Mesendoderm (in vitro differentiated cells): Measurements from ENCODE around the gene GYPC.
A peak's percentile ranks its signal among the peaks of the same experiment; 100 is the strongest.

ENCODE experiments used
- DNase-seq: peaks from one replicate; pipeline ENCODE4 v3.0.0; 2013
- H2AK5ac ChIP-seq: 2 replicates; pipeline ENCODE4 v1.6.1; 2013; ENCODE audit warnings: low read length, inconsistent platforms
- H2BK120ac ChIP-seq: 2 replicates; pipeline ENCODE4 v1.6.1; 2013; ENCODE audit warnings: low read depth, mild to moderate bottlenecking, low read length, moderate library complexity, mixed read lengths
- H2BK15ac ChIP-seq: replicated peaks from 2 replicates; pipeline ENCODE4 v1.6.1; 2013; ENCODE audit warnings: low read depth, mild to moderate bottlenecking, moderate library complexity
- H2BK5ac ChIP-seq: 2 replicates; pipeline ENCODE4 v1.6.1; 2013; ENCODE audit warnings: low read length, inconsistent platforms
- H3K18ac ChIP-seq: 2 replicates; pipeline ENCODE4 v1.6.1; 2013; ENCODE audit warnings: mild to moderate bottlenecking, low read length, mixed read lengths
- H3K23ac ChIP-seq: one replicate; pipeline ENCODE4 v1.6.1; 2013; ENCODE audit warnings: low read length
- H3K27ac ChIP-seq: 2 replicates; pipeline ENCODE4 v1.5.1; 2013; ENCODE audit warnings: low read depth, mild to moderate bottlenecking, inconsistent platforms, low read length, moderate library complexity
- H3K27me3 ChIP-seq: 2 replicates; pipeline ENCODE4 v1.6.1; 2013; ENCODE audit warnings: low read length, control low read depth, mild to moderate bottlenecking, inconsistent platforms; ENCODE audit not compliant: insufficient read depth, poor library complexity
- H3K36me3 ChIP-seq: 2 replicates; pipeline ENCODE4 v1.6.1; 2013; ENCODE audit warnings: low read length, inconsistent platforms; ENCODE audit not compliant: control insufficient read depth, insufficient read depth
- H3K4ac ChIP-seq: one replicate; pipeline ENCODE4 v1.6.1; 2013; ENCODE audit warnings: low read depth, mild to moderate bottlenecking, low read length, moderate library complexity
- H3K4me1 ChIP-seq: 2 replicates; pipeline ENCODE4 v1.6.1; 2013; ENCODE audit warnings: low read depth, low read length, inconsistent platforms; ENCODE audit not compliant: control insufficient read depth
- H3K4me2 ChIP-seq: 2 replicates; pipeline ENCODE4 v1.6.1; 2013; ENCODE audit warnings: low read length
- H3K4me3 ChIP-seq: 2 replicates; pipeline ENCODE4 v1.5.1; 2013; ENCODE audit warnings: mild to moderate bottlenecking, low read length
- H3K56ac ChIP-seq: one replicate; pipeline ENCODE4 v1.6.1; 2013; ENCODE audit warnings: low read length
- H3K79me1 ChIP-seq: 2 replicates; pipeline ENCODE4 v1.6.1; 2013; ENCODE audit warnings: low read length, inconsistent platforms
- H3K79me2 ChIP-seq: 2 replicates; pipeline ENCODE4 v1.6.1; 2013; ENCODE audit warnings: mild to moderate bottlenecking, low read length; ENCODE audit not compliant: control insufficient read depth, insufficient read depth
- H3K9ac ChIP-seq: 2 replicates; pipeline ENCODE4 v1.6.1; 2013; ENCODE audit warnings: low read length, inconsistent platforms
- H4K5ac ChIP-seq: one replicate; pipeline ENCODE4 v1.6.1; 2013; ENCODE audit warnings: low read length
- H4K8ac ChIP-seq: one replicate; pipeline ENCODE4 v1.6.1; 2013; ENCODE audit warnings: low read depth, mild to moderate bottlenecking, control low read depth, low read length, moderate library complexity
- WGBS: extraction: QIAGEN DNeasy Blood & Tissue Kit; methylation state at CpG from one replicate; pipeline ENCODE4 v1.1.7; 2013; ENCODE audit warnings: low lambda C conversion rate, missing lambda C conversion rate; ENCODE audit not compliant: insufficient coverage; ENCODE audit errors: extremely low coverage; 5-methylcytosine and 5-hydroxymethylcytosine counted together

GYPC gene

GRCh38 chr2:126657148-126657635 is 1.2 kb downstream of the GYPC start:
- H3K4me3 ChIP-seq, result no peak overlapping the region
- peak overlapping the region; percentile 12 for H3K4me2 ChIP-seq
- DNase-seq, result peak; percentile 57
- no peak overlapping the region for H3K23ac ChIP-seq
- H3K9ac ChIP-seq, result peak overlapping the region; percentile 89
- H3K79me1 ChIP-seq, result peaks cover 11% of the 10 kb centered on the region
- H2BK15ac ChIP-seq, result no peak overlapping the region
- no peak overlapping the region for H3K4ac ChIP-seq
- H2AK5ac ChIP-seq, result no peak overlapping the region
- no peak overlapping the region for H2BK120ac ChIP-seq
- no CpG with 5 or more reads among the region's 16 CpGs for WGBS
- H3K27me3 ChIP-seq, result no peaks in the 10 kb centered on the region
- H3K36me3 ChIP-seq, result no peaks in the 10 kb centered on the region
- H3K56ac ChIP-seq, result peak overlapping the region; percentile 85
- no peak overlapping the region for H4K8ac ChIP-seq
- H4K5ac ChIP-seq, result no peak overlapping the region
- H3K27ac ChIP-seq, result peak overlapping the region; percentile 10
- peaks cover 13% of the 10 kb centered on the region for H3K4me1 ChIP-seq
- no peak overlapping the region for H3K18ac ChIP-seq
- H2BK5ac ChIP-seq, result peak overlapping the region; percentile 0
- H3K79me2 ChIP-seq, result peaks cover 10% of the 10 kb centered on the region

- Histone ChIP-seq H3K18ac (no peak overlapping the region), H3K23ac (no peak overlapping the region), H2BK15ac (no peak overlapping the region), H3K27ac (peak overlapping the region; percentile 10), H3K56ac (peak overlapping the region; percentile 85), H3K27me3 (no peaks in the 10 kb centered on the region), H2BK5ac (no peak overlapping the region), H3K36me3 (no peaks in the 10 kb centered on the region), H3K79me1 (peaks cover 11% of the 10 kb centered on the region), H3K4me1 (peaks cover 13% of the 10 kb centered on the region), H3K79me2 (peaks cover 10% of the 10 kb centered on the region), H2AK5ac (no peak overlapping the region), H4K5ac (no peak overlapping the region), H2BK120ac (no peak overlapping the region), H3K4me2 (no peak overlapping the region), H3K4ac (no peak overlapping the region), H4K8ac (no peak overlapping the region), H3K9ac (peak overlapping the region; percentile 18), H3K4me3 (no peak overlapping the region)
- WGBS, result no CpG with 5 or more reads among the region's 14 CpGs
- peak; percentile 96 for DNase-seq
Measured at GRCh38 chr2:126657636-126658318, 1.8 kb downstream of the GYPC start.

- peak overlapping the region; percentile 10 for H3K27ac ChIP-seq
- H3K18ac ChIP-seq, result no peak overlapping the region
- H4K5ac ChIP-seq, result no peak overlapping the region
- no peak overlapping the region for H2BK15ac ChIP-seq
- H3K4ac ChIP-seq, result no peak overlapping the region
- H3K4me1 ChIP-seq, result peaks cover 15% of the 10 kb centered on the region
- no peak overlapping the region for H2AK5ac ChIP-seq
- no peak overlapping the region for H3K4me3 ChIP-seq
- no peak overlapping the region for H3K23ac ChIP-seq
- H2BK5ac ChIP-seq, result no peak overlapping the region
- no peak overlapping the region for H3K4me2 ChIP-seq
- H3K79me2 ChIP-seq, result peaks cover 10% of the 10 kb centered on the region
- H3K27me3 ChIP-seq, result no peaks in the 10 kb centered on the region
- WGBS, result no CpG with 5 or more reads among the region's 2 CpGs
- H3K9ac ChIP-seq, result peak overlapping the region; percentile 18
- H3K36me3 ChIP-seq, result no peaks in the 10 kb centered on the region
- no peak overlapping the region for H2BK120ac ChIP-seq
- no peak for DNase-seq
- H4K8ac ChIP-seq, result no peak overlapping the region
- peaks cover 14% of the 10 kb centered on the region for H3K79me1 ChIP-seq
- H3K56ac ChIP-seq, result peak overlapping the region; percentile 74
Measured at GRCh38 chr2:126658319-126658904, 2.5 kb downstream of the GYPC start.

- H3K79me2 ChIP-seq, result peaks cover 10% of the 10 kb centered on the region
- no peak overlapping the region for H2AK5ac ChIP-seq
- no peak overlapping the region for H2BK5ac ChIP-seq
- DNase-seq, result peak; percentile 43
- no peak overlapping the region for H4K8ac ChIP-seq
- H3K9ac ChIP-seq, result no peak overlapping the region
- H3K27ac ChIP-seq, result no peak overlapping the region
- no peak overlapping the region for H3K4me3 ChIP-seq
- no peak overlapping the region for H3K18ac ChIP-seq
- no peak overlapping the region for H2BK120ac ChIP-seq
- peak overlapping the region; percentile 1 for H3K23ac ChIP-seq
- H2BK15ac ChIP-seq, result no peak overlapping the region
- no peak overlapping the region for H3K4ac ChIP-seq
- peaks cover 15% of the 10 kb centered on the region for H3K79me1 ChIP-seq
- H3K4me2 ChIP-seq, result no peak overlapping the region
- H4K5ac ChIP-seq, result no peak overlapping the region
- H3K36me3 ChIP-seq, result no peaks in the 10 kb centered on the region
- no CpG with 5 or more reads among the region's 10 CpGs for WGBS
- peaks cover 17% of the 10 kb centered on the region for H3K4me1 ChIP-seq
- peak overlapping the region; percentile 18 for H3K56ac ChIP-seq
- no peaks in the 10 kb centered on the region for H3K27me3 ChIP-seq
Measured at GRCh38 chr2:126658905-126659561, 3.1 kb downstream of the GYPC start.

- WGBS, result no CpG with 5 or more reads among the region's 23 CpGs
- no peak overlapping the region for H3K23ac ChIP-seq
- no peak overlapping the region for H3K18ac ChIP-seq
- no peak overlapping the region for H2BK120ac ChIP-seq
- no peak overlapping the region for H3K27ac ChIP-seq
- H2BK15ac ChIP-seq, result no peak overlapping the region
- no peak overlapping the region for H2BK5ac ChIP-seq
- DNase-seq, result no peak
- no peak overlapping the region for H4K5ac ChIP-seq
- peaks cover 10% of the 10 kb centered on the region for H3K79me2 ChIP-seq
- no peaks in the 10 kb centered on the region for H3K27me3 ChIP-seq
- H3K4me2 ChIP-seq, result no peak overlapping the region
- no peak overlapping the region for H4K8ac ChIP-seq
- H3K4me1 ChIP-seq, result peaks cover 17% of the 10 kb centered on the region
- no peak overlapping the region for H3K9ac ChIP-seq
- H3K36me3 ChIP-seq, result no peaks in the 10 kb centered on the region
- H3K79me1 ChIP-seq, result peaks cover 18% of the 10 kb centered on the region
- no peak overlapping the region for H3K56ac ChIP-seq
- H3K4me3 ChIP-seq, result no peak overlapping the region
- H2AK5ac ChIP-seq, result no peak overlapping the region
- H3K4ac ChIP-seq, result no peak overlapping the region
Measured at GRCh38 chr2:126659562-126660467, 3.9 kb downstream of the GYPC start.
